ENCODE measurements around the gene KCNG4. TPM values are rescaled to one million over a fixed set of nuclear protein-coding genes. Genes with fewer than 3 reads are reported as not detected.

The KCNG4 gene, protein sequence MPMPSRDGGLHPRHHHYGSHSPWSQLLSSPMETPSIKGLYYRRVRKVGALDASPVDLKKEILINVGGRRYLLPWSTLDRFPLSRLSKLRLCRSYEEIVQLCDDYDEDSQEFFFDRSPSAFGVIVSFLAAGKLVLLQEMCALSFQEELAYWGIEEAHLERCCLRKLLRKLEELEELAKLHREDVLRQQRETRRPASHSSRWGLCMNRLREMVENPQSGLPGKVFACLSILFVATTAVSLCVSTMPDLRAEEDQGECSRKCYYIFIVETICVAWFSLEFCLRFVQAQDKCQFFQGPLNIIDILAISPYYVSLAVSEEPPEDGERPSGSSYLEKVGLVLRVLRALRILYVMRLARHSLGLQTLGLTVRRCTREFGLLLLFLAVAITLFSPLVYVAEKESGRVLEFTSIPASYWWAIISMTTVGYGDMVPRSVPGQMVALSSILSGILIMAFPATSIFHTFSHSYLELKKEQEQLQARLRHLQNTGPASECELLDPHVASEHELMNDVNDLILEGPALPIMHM
- total RNA-seq, result not detected
- polyA plus RNA-seq (2013, experiment 1 of 2), result not detected
- polyA plus RNA-seq (2013, experiment 2 of 2), result not detected
- total RNA-seq, result 0 to 0.07 (median 0) reads per million in 172 experiments

DNA sequence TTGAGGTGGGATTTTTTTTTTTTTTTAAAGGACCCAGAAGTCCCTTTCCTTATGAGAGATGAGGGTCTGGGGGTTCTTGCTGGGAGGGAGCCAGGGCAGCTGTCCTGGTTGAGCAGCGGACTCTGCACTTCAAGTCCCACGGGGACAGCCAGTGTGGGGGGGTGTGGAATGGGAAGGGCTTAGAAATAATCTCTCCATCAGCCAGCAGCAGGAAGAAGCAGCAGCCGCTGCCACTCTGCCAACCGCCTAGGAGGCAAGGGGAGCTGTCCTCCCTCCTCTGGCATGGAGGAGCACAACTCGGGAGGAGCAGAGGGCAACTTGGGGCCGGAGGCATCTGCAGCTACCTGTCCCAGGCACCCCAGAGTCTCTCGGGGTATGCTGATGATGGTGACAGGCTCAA lies at the start of gene KCNG4:
KCNG4 (minus strand) TSS at position 104 of the 400 bp plus-strand sequence. CDS start 2,527 bp downstream, outside the sequence.
- no peaks in the 10 kb centered on the region for H3K9me3 ChIP-seq (ENCODE audit: control insufficient read depth in 1 of 2, insufficient read depth in 1 of 2, low read length in 2 of 2)
- peaks cover 0 to 7% of the 10 kb centered on the region in 2 experiments for H3K27me3 ChIP-seq (ENCODE audit: control insufficient read depth in 1 of 2, insufficient read depth in 2 of 2, low read length in 2 of 2)
- TF ChIP-seq, protein P1, sequence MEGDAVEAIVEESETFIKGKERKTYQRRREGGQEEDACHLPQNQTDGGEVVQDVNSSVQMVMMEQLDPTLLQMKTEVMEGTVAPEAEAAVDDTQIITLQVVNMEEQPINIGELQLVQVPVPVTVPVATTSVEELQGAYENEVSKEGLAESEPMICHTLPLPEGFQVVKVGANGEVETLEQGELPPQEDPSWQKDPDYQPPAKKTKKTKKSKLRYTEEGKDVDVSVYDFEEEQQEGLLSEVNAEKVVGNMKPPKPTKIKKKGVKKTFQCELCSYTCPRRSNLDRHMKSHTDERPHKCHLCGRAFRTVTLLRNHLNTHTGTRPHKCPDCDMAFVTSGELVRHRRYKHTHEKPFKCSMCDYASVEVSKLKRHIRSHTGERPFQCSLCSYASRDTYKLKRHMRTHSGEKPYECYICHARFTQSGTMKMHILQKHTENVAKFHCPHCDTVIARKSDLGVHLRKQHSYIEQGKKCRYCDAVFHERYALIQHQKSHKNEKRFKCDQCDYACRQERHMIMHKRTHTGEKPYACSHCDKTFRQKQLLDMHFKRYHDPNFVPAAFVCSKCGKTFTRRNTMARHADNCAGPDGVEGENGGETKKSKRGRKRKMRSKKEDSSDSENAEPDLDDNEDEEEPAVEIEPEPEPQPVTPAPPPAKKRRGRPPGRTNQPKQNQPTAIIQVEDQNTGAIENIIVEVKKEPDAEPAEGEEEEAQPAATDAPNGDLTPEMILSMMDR (IDR thresholded peaks at IDR 0.05), result no peak
- no peaks in the 10 kb centered on the region for H3K4me1 ChIP-seq (ENCODE audit: insufficient read depth, low read length)
- H3K36me3 ChIP-seq (ENCODE audit: insufficient read depth, low read length), result no peaks in the 10 kb centered on the region
- no peaks in the 10 kb centered on the region for H3K4me1 Mint-ChIP-seq (ENCODE audit: low read depth)
- H3K27ac ChIP-seq (ENCODE audit: low read depth in 1 of 2, low read length in 2 of 2), result no peak within 1 kb of the TSS
- H3K27ac Mint-ChIP-seq, result no peak within 1 kb of the TSS
- H3K4me3 ChIP-seq (ENCODE audit: low read length), result no peak within 1 kb of the TSS
- H3K27me3 Mint-ChIP-seq, result peaks cover 55% of the 10 kb centered on the region
- ATAC-seq (ENCODE audit: poor library complexity) (no peak), DNase-seq (no peak)
- H3K36me3 Mint-ChIP-seq (ENCODE audit: low read depth), result no peaks in the 10 kb centered on the region
- intact Hi-C loops (cut with DNase I, micrococcal nuclease), result no loop called here
- CTCF ChIA-PET, result no interaction called here
- POLR2A ChIA-PET, result no interaction called here
- H3K4me3 Mint-ChIP-seq, result no peak within 1 kb of the TSS
- H3K9me3 Mint-ChIP-seq, result no peaks in the 10 kb centered on the region

DNA sequence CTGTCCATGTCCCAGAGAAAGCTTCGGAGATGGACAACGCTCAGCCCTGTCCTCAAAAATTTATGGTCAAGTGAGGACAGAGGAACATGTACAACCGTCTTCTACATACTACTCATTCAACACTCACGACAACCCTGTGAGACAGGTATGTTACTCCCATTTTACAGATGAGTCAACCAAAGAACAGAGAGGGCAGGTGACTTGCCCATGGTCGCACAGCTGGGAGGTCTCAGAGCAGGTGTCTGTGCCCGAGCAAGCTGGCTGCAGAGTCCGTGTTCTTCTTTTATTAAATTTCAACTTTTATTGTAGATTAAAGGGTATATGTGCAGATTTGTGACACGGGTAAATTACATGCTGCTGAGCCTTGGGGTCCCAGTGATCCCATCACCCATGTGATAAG lies 49.1 kb upstream of the KCNG4 start:
- H3K4me1 ChIP-seq (ENCODE audit: insufficient read depth, low read length), result no peaks in the 10 kb centered on the region
- Mint-ChIP-seq H3K4me3 (no peak overlapping the region), H3K27ac (no peak overlapping the region), H3K4me1 (ENCODE audit: low read depth) (peaks cover under 1% of the 10 kb centered on the region), H3K36me3 (ENCODE audit: low read depth) (no peaks in the 10 kb centered on the region), H3K9me3 (no peaks in the 10 kb centered on the region), H3K27me3 (peaks cover 47% of the 10 kb centered on the region)
- H3K27ac ChIP-seq (ENCODE audit: low read depth in 1 of 2, low read length in 2 of 2), result no peak overlapping the region
- no peak overlapping the region for H3K4me3 ChIP-seq (ENCODE audit: low read length)
- intact Hi-C loops (cut with DNase I, micrococcal nuclease), result no loop called here
- POLR2A ChIA-PET, result no interaction called here
- H3K27me3 ChIP-seq (ENCODE audit: control insufficient read depth in 1 of 2, insufficient read depth in 2 of 2, low read length in 2 of 2), result peaks cover 6 to 11% of the 10 kb centered on the region in 2 experiments
- DNase-seq (no peak), ATAC-seq (ENCODE audit: poor library complexity) (no peak)
- no peaks in the 10 kb centered on the region for H3K36me3 ChIP-seq (ENCODE audit: insufficient read depth, low read length)
- H3K9me3 ChIP-seq (ENCODE audit: control insufficient read depth in 1 of 2, insufficient read depth in 1 of 2, low read length in 2 of 2), result no peaks in the 10 kb centered on the region
- CTCF ChIA-PET, result no interaction called here
- TF ChIP-seq, protein P1 (IDR thresholded peaks at IDR 0.05), result no peak

DNA sequence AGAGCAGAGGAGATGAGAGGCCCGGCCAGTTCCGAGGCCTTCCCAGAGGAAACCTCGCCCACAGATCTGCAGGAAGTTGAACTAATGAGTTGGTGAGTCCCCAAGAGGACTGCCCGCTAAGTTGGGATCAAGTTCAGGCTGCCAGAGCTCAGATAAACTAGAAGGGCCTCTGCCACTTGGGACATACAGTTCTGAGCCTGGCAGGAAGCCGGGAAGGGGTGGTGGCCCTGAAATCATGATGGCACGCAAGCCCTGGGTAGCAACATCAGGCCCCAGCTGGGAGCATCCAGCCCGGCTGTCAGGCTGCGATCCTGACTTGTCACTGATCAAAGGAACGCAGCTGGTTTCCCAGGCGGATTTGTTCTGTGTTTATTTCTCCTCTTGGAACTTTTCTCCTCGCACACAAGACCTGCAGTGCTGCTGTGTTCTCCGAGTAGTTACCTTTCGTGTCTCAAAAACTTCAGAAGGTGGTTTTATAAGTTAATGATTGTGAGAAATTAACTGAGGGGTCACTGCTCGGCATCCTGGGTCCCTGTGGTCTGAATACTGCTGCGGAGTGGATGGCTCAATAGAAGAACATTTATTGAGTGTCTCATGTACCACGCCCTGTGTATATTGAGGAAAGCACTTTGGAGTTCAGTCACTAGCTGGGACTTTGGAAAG lies 46.9 kb upstream of the KCNG4 start:
- no peak overlapping the region for H3K27ac Mint-ChIP-seq
- no peaks in the 10 kb centered on the region for H3K4me1 ChIP-seq (ENCODE audit: insufficient read depth, low read length)
- H3K4me3 Mint-ChIP-seq, result no peak overlapping the region
- no peak overlapping the region for H3K4me3 ChIP-seq (ENCODE audit: low read length)
- ChIA-PET POLR2A (no interaction called here), CTCF (no interaction called here)
- H3K9me3 ChIP-seq (ENCODE audit: control insufficient read depth in 1 of 2, insufficient read depth in 1 of 2, low read length in 2 of 2), result no peaks in the 10 kb centered on the region
- H3K36me3 ChIP-seq (ENCODE audit: insufficient read depth, low read length), result no peaks in the 10 kb centered on the region
- H3K9me3 Mint-ChIP-seq, result no peaks in the 10 kb centered on the region
- ATAC-seq (ENCODE audit: poor library complexity) (no peak), DNase-seq (no peak)
- no peaks in the 10 kb centered on the region for H3K4me1 Mint-ChIP-seq (ENCODE audit: low read depth)
- H3K36me3 Mint-ChIP-seq (ENCODE audit: low read depth), result no peaks in the 10 kb centered on the region
- TF ChIP-seq, protein P1 (IDR thresholded peaks at IDR 0.05), result no peak
- H3K27me3 Mint-ChIP-seq, result peaks cover 36% of the 10 kb centered on the region
- peaks cover 0 to 2% of the 10 kb centered on the region in 2 experiments for H3K27me3 ChIP-seq (ENCODE audit: control insufficient read depth in 1 of 2, insufficient read depth in 2 of 2, low read length in 2 of 2)
- no peak overlapping the region for H3K27ac ChIP-seq (ENCODE audit: low read depth in 1 of 2, low read length in 2 of 2)
- intact Hi-C loops (cut with DNase I, micrococcal nuclease), result no loop called here
